SIG-M5 treated with dmso at 0.1 percent for 504 hours (cell line): ENCODE data around the gene PLXDC2.

ENCODE experiments used
- DNase-seq: peaks from one replicate; lab custom pipeline; 2025; ENCODE audit not compliant: unreplicated experiment; lab: John Stamatoyannopoulos, UW

The PLXDC2 gene

DNA sequence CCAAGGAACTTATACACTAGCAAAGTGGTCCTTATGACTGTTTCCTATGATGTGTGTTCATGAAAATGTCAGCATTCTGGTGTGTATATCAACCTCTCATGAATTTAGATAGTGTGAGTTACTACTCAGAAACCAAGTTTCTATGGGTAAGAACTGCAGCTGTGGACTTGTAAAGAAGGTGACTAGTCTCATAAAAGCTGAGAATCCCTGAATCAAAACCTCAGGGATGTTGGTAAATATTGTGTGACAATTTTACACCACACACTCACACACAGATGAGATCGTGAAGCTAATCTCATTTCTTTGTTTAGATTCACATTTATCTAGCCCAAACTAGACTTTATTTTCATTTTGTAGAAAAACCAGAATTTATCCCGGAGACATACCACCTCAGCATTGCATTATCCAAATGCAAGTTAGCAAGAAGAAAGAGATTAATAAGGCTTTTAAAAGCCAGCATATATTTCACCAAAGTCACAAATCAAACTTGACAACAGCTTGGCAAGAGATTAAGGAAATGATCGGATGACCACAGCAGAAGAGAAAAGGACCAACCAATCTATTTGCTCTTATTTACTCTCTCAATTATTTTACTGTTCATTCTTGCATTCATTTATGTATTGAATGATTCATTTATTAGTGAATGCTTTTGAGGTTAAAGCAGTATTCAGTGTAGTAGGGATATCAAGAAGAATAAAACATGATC is 92.9 kb downstream of the PLXDC2 start:
- DNase-seq: no peak

GRCh38 chr10:19911886-19912285 is 95.7 kb downstream of the PLXDC2 start:
- no peak for DNase-seq

- no peak for DNase-seq
Measured at GRCh38 chr10:19913987-19914386, 97.8 kb downstream of the PLXDC2 start.

GRCh38 chr10:19915125-19915524 is 98.9 kb downstream of the PLXDC2 start:
- DNase-seq: no peak

DNA sequence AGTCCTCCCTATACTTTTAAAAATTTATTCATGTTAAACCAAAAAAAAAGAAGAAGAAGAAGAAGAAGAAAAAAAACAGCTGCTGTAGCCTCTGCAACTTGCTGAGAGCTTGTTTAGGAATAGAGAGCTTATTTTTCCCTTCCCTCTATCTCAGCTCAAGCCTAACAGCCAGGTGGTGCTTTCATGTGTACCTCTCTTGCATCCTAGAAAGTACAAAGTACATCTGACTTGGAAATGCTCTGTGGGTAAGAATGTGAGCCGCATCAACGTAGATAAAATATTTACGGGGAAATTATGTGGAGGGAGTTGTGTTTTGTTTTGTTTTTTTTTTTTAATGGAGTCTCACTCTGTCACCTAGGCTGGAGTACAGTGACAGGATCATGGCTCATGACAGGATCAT is 99.6 kb downstream of the PLXDC2 start:
- no peak for DNase-seq

GRCh38 chr10:19917751-19918478 is 101.7 kb downstream of the PLXDC2 start:
- no peak for DNase-seq

- DNase-seq: no peak
Measured at GRCh38 chr10:19918794-19919193, 102.6 kb downstream of the PLXDC2 start.

DNA sequence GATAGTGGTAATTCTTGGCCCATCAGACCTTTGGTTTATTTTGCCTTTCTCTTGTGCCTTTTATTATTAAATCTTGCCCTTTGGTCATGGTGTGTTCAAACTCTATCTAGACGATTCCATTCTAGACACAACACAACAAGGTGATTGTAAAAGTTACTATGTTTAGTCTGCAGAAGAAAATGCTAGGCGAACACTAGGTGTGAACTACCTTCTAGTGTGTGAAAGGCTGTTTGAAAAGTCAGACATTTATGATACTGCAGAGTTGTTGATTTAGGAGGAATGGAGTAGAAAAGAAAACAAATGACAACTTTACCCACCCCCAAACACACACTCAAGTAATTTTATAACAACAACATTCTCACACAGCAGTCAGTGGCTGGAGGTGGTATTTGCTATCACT is 103.4 kb downstream of the PLXDC2 start:
- DNase-seq: no peak

GRCh38 chr10:19920075-19920726 is 104.0 kb downstream of the PLXDC2 start:
- DNase-seq: no peak

- DNase-seq: no peak
Measured at GRCh38 chr10:19921300-19922140, 105.3 kb downstream of the PLXDC2 start.

- no peak for DNase-seq
Measured at GRCh38 chr10:19922236-19922963, 106.2 kb downstream of the PLXDC2 start.

- no peak for DNase-seq
Measured at GRCh38 chr10:19925064-19925463, 108.8 kb downstream of the PLXDC2 start.

DNA sequence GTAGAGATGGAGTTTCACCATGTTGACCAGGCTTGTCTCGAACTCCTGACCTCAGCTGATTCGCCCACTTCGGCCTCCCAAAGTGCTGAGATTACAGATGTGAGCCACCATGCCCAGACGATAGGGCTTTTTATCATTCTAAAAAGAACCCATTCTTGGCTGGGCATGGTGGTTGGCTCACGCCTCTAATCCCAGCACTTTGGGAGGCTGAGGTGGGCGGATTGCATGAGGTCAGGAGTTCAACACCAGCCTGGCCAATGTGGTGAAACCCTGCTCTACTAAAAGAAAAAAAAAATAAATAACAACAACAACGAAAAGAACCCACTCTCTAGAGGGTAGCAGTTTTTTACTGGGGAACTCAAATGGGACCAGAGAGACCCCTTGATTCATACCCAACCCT is 112.7 kb downstream of the PLXDC2 start:
- no peak for DNase-seq

- DNase-seq: no peak
Measured at GRCh38 chr10:19929506-19930140, 113.4 kb downstream of the PLXDC2 start.

DNA sequence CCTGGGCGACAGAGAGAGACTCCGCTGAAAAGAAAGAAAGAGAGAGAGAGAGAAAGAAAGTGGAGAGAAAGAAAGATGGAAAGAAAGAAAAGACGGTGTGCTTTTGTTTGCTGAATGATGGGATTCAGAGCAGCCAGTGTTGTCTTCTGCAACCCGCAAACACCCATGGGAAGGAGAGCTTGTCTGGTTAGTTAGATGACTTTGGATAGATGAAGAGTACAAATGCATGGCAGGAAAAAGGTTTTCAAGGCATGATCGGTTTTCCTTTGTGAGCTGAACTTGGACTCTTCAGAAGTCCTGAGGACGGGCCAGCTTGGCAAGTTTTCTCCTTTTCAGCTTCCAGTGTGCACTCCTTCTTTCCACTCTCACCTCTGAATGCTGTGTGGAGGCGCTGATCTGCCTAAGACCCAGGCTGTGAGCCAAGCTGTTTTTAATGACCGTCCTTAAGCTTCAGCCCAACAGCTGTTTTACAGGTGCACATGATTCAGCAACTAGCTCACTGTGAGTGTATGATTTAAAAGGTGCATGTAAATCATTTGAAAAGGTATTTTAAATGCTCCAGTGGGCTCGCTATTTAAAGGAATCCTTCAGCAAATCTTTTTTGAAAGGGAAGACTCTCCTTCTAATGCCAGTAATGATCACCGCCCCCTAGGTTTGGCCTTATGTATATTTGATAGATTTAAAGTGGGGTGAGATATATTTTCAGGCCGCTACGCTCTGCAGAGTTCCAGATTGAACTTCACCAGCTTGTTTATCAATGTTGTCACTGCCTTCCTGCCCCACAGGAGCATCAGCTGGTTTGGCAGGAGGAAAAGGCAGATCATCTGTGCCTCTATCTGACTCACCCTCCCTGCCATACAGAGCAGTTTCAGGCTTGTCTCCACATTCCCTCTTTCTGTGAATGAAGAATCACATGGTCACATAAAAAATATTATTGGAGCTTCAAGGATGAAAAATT is 115.0 kb downstream of the PLXDC2 start:
- no peak for DNase-seq

DNA sequence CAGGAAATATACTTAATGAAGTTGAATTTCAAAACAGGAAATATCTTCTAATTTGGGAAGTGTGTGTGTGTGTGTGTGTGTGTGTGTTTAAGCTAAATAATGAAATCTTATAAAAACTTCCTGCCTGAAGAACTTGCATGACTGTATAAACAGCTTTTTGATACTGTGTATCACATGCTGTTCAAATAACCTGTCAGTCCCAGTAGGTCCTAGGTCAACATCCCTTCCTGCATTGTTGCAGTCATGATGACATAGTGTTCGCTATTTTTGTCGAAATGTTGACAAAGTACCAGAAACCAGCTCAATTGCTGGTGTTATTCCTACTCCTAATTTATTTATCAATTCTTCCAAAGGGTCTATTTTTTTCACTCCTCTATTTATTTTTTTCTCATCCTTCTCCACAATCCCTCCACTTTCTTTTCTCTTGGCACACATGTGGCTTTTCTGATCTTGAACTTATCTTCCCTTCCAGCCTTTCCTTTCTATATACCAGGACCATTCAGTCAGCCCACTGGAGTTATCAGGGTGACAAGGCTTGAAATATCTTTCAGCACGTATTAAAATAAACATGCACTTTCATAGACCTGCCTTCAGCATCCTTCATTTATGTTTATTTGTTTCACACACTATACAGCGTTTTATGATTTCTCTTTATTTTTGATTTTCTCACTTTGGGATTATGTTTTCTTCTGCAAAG is 115.8 kb downstream of the PLXDC2 start:
- DNase-seq: no peak

GRCh38 chr10:19932806-19933371 is 116.7 kb downstream of the PLXDC2 start:
- DNase-seq: no peak

DNA sequence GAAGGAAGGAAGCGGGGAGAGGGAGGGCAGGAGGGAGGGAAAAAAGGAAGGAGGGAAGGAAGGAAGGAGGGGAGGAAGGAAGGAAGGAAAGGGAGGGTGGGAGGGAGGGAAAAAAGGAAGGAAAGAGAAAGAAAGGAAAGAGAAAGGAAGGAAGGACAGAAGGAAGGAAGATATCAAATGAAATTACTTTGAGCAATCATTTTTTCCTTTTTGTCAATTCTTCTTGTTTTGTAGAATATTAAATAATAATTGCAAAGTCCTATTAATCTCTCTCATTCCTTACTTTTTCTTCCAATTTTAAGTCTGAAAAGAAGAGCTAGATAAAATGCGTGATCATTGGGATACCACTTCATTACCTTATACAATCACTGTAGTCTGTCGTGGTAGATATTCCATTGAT is 117.5 kb downstream of the PLXDC2 start:
- no peak for DNase-seq
